Suprapubic skin (tissue), 4 donors: Measurements from ENCODE around the gene CNNM2. TPM values are rescaled to one million over a fixed set of nuclear protein-coding genes. Genes with fewer than 3 reads are reported as not detected.

Experiments used
- DNase-seq, 2 donors: peaks; one replicate each; pipeline ENCODE4 v3.0.0-alpha.2; 2019; ENCODE audit warnings: low spot score in 2 of 2
- H3K27ac ChIP-seq: fragments of 200-600 bp; sonication (generic); one replicate; pipeline ENCODE4 v1.5.1; 2019
- H3K27me3 ChIP-seq: fragments of 200-600 bp; sonication (generic); one replicate; pipeline ENCODE4 v1.5.1; 2019
- H3K36me3 ChIP-seq: fragments of 200-600 bp; sonication (generic); one replicate; pipeline ENCODE4 v1.5.1; 2019
- H3K4me1 ChIP-seq: fragments of 200-600 bp; sonication (generic); one replicate; pipeline ENCODE4 v1.5.1; 2019
- H3K4me3 ChIP-seq: fragments of 200-600 bp; sonication (generic); one replicate; pipeline ENCODE4 v1.5.1; 2019; ENCODE audit warnings: mild to moderate bottlenecking
- H3K9me3 ChIP-seq: fragments of 200-600 bp; sonication (generic); one replicate; pipeline ENCODE4 v1.5.1; 2019
- EP300 ChIP-seq: sonication (generic); formaldehyde crosslinking; IDR thresholded peaks from one replicate; pipeline ENCODE4 v1.6.1; 2017; ENCODE audit warnings: antibody characterized with exemption
- POLR2A ChIP-seq, 2 donors: fragments of 450-650 bp; IDR thresholded peaks; one replicate each; pipeline ENCODE4 v1.6.1; 2017; ENCODE audit warnings: antibody characterized with exemption in 2 of 2, mild to moderate bottlenecking in 2 of 2, moderate library complexity in 2 of 2
- POLR2AphosphoS5 ChIP-seq, 3 donors: sonication (generic); formaldehyde crosslinking; IDR thresholded peaks; one replicate each; pipeline ENCODE4 v1.6.1; 2017; ENCODE audit warnings: antibody characterized with exemption in 3 of 3
- WGBS: methylation state at CpG from one replicate; pipeline ENCODE4 v1.1.5; 2018; 5-methylcytosine and 5-hydroxymethylcytosine counted together
- total RNA-seq, 4 donors: library from RNA; depleted of rRNA; stranded (reverse); fragments of >200 nt; gene quantifications; one replicate each; pipeline ENCODE4 v1.1.0, GENCODE V29; 2016
- TF ChIP-seq, protein P1 (sequence below), 2 donors: fragments of 200-600 bp in 1 of 2; fragments of 450-650 bp in 1 of 2; sonication (generic) in 1 of 2; IDR thresholded peaks; one replicate each; pipeline ENCODE4 v1.5.1; 2016 to 2019; ENCODE audit warnings: antibody characterized with exemption in 2 of 2, mild to moderate bottlenecking in 1 of 2, moderate library complexity in 1 of 2

The CNNM2 gene
- total RNA-seq, 4 donors from 2014 or later = 8.7 to 16.9 (median 12.9) TPM

DNA sequence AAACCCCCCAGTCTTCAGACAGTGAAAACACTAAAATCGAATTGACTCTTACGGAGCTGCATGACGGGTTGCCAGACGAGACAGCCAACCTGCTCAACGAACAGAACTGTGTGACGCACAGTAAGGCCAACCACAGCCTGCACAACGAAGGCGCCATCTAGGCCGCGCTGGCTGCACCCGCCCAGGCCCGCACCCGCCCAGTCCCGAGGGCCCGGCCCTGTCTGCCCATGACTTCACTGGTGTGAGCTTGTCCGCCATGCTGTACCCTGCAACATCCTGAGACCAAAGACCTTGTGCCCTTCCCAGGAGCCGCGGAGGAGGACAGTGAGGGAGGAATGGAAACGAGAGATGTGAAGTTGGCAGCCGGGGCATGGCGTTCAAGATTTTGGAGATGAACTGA, 158.9 kb downstream of the CNNM2 start:
- TF ChIP-seq POLR2A (IDR thresholded peaks at IDR 0.05) (no peak), POLR2AphosphoS5 (IDR thresholded peaks at IDR 0.05) (no peak), EP300 (no peak)
- TF ChIP-seq, protein P1, sequence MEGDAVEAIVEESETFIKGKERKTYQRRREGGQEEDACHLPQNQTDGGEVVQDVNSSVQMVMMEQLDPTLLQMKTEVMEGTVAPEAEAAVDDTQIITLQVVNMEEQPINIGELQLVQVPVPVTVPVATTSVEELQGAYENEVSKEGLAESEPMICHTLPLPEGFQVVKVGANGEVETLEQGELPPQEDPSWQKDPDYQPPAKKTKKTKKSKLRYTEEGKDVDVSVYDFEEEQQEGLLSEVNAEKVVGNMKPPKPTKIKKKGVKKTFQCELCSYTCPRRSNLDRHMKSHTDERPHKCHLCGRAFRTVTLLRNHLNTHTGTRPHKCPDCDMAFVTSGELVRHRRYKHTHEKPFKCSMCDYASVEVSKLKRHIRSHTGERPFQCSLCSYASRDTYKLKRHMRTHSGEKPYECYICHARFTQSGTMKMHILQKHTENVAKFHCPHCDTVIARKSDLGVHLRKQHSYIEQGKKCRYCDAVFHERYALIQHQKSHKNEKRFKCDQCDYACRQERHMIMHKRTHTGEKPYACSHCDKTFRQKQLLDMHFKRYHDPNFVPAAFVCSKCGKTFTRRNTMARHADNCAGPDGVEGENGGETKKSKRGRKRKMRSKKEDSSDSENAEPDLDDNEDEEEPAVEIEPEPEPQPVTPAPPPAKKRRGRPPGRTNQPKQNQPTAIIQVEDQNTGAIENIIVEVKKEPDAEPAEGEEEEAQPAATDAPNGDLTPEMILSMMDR (IDR thresholded peaks at IDR 0.05) = no peak
- DNase-seq = no peak
- peaks cover 28% of the 10 kb centered on the region for H3K36me3 ChIP-seq
- no peaks in the 10 kb centered on the region for H3K27me3 ChIP-seq
- no peaks in the 10 kb centered on the region for H3K4me1 ChIP-seq
- 96% methylated on average over 21 of the region's 21 CpGs for WGBS
- H3K4me3 ChIP-seq = no peak overlapping the region
- H3K27ac ChIP-seq = no peak overlapping the region
- H3K9me3 ChIP-seq = no peaks in the 10 kb centered on the region

DNA sequence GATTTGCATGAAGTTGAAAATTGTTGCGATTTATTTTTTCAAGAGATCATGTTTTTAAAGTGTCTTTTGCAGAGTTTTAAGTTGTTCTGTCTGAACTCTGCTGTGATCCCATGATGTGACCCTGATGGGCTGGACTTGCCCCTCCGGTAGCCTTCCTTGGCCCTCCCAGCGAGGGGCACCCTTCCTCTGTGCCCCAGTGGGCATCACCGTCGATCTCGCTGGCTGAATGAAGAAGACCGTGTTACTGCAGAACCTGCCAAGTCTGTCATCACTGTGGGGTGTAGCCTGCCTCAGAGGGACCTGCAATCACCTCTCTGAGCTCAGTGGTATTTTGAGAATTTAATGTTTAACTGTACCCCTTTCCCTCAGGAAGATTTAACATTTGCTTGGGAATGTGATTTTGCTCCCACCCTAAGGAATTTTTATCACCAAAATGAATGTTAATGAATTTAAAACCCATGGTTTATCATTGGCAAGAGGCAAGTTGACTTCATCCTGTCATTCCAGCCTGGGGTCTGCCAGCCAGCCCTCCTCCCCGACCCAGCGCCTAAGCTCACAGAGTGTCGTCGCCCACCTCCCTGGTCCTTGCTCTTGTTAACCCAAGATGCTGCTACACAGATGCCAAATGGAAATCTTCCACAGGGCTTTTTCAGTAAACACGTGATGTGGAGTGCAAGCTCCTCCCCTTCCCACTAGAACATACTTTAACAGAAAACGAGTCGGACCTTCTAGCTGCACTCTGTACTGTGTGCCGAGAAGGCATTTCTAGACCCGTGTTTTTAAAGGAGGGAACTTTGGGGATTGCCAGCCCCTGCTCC, 159.6 kb downstream of the CNNM2 start:
- Histone ChIP-seq H3K9me3 (no peaks in the 10 kb centered on the region), H3K36me3 (peaks cover 31% of the 10 kb centered on the region), H3K4me1 (no peaks in the 10 kb centered on the region), H3K27ac (no peak overlapping the region), H3K27me3 (no peaks in the 10 kb centered on the region), H3K4me3 (no peak overlapping the region)
- 84% methylated on average over 16 of the region's 16 CpGs for WGBS
- no peak for DNase-seq
- TF ChIP-seq, protein P1 (IDR thresholded peaks at IDR 0.05) = no peak
- TF ChIP-seq POLR2AphosphoS5 (IDR thresholded peaks at IDR 0.05) = no peak
- TF ChIP-seq EP300 = no peak
- no peak for TF ChIP-seq POLR2A (IDR thresholded peaks at IDR 0.05)

DNA sequence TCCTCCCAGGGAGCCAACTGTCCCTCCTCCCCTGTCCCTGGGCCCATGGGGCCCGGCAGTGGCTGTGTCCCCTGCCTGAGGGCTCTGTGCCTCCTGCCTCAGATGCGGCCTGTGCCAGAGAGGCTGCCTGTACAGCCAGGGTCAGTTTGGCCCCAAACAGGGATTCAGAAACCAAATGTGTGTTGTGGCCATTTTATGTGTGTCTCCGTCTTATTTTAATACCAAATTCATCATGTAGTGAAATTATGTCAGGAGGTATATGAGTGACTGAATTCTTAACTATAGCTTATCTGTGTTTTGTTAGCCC, 160.2 kb downstream of the CNNM2 start:
- Histone ChIP-seq H3K9me3 (no peaks in the 10 kb centered on the region), H3K36me3 (peaks cover 31% of the 10 kb centered on the region), H3K4me3 (no peak overlapping the region), H3K4me1 (no peaks in the 10 kb centered on the region), H3K27me3 (no peaks in the 10 kb centered on the region), H3K27ac (no peak overlapping the region)
- TF ChIP-seq POLR2AphosphoS5 (IDR thresholded peaks at IDR 0.05) = no peak
- TF ChIP-seq, protein P1 (IDR thresholded peaks at IDR 0.05) = no peak
- TF ChIP-seq EP300 = no peak
- no peak for TF ChIP-seq POLR2A (IDR thresholded peaks at IDR 0.05)
- no peak for DNase-seq
- 100% methylated on average over 1 of the region's 3 CpGs for WGBS

DNA sequence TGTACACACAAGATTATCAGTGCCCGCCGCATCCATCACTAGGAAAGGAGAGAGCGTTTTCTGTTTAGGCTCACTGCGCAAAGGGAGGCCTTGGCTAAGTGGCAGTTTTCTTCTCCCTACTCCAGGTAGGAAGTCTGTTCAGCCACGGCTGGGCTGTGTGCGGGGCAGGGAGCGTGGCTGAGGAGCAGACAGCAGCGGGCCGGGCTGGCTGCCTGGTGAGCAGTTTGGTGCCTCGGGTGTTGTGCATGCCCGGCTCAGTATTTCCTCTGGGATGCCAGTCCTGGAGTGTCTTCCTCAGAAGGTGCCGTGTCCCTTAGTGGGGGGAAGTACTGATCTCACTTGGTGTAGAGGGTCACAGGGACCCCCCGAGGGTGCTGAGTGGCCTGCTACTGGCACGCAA, 160.6 kb downstream of the CNNM2 start:
- no peaks in the 10 kb centered on the region for H3K27me3 ChIP-seq
- peaks cover 35% of the 10 kb centered on the region for H3K36me3 ChIP-seq
- H3K4me3 ChIP-seq = no peak overlapping the region
- no peak for TF ChIP-seq EP300
- TF ChIP-seq POLR2A (IDR thresholded peaks at IDR 0.05) = no peak
- TF ChIP-seq POLR2AphosphoS5 (IDR thresholded peaks at IDR 0.05) = no peak
- TF ChIP-seq, protein P1 (IDR thresholded peaks at IDR 0.05) = no peak
- no peak overlapping the region for H3K27ac ChIP-seq
- no peaks in the 10 kb centered on the region for H3K9me3 ChIP-seq
- DNase-seq = no peak
- WGBS = 94% methylated on average over 13 of the region's 14 CpGs
- no peaks in the 10 kb centered on the region for H3K4me1 ChIP-seq

DNA sequence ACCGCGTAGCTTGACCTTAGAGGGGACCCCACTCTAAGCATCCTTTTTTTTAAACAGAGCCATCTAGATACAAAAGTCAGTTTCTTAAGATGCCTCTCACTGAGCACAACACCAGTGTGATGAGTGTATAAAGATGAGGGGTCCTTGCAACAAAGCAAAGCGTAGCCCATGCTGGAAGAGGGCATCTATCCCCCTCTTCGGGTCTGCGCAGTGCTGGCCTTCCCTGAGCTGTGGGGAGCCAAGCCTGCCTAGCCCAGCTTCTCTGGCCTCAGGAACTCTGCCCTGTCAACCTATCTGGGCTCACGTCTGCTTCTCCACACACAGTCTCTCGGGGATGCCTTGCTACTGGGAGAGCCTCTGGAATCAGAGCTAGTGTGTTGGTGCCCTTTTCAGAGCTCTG, 161.0 kb downstream of the CNNM2 start:
- Histone ChIP-seq H3K27ac (no peak overlapping the region), H3K4me1 (no peaks in the 10 kb centered on the region), H3K27me3 (no peaks in the 10 kb centered on the region), H3K9me3 (no peaks in the 10 kb centered on the region), H3K4me3 (no peak overlapping the region), H3K36me3 (peaks cover 39% of the 10 kb centered on the region)
- 96% methylated on average over 7 of the region's 7 CpGs for WGBS
- TF ChIP-seq EP300 (no peak), POLR2A (IDR thresholded peaks at IDR 0.05) (no peak)
- DNase-seq = no peak
